WTC11 (cell line): ENCODE measurements around the gene GGACT. TPM values are rescaled to one million over a fixed set of nuclear protein-coding genes. Genes with fewer than 3 reads are reported as not detected.
A peak's percentile ranks its signal among the peaks of the same experiment; 100 is the strongest.

Experiments used
- ATAC-seq: fragments of 200-7000 bp; cut with Tn5 transposase; 2 replicates; pipeline ENCODE4 v1.10.0; 2021; ENCODE audit warnings: mild to moderate bottlenecking, moderate library complexity
- CTCF ChIA-PET: fragments of 300-600 bp; sonication (Branson Sonifier 250); formaldehyde crosslinking; loops from one replicate; lab custom pipeline; 2021; ENCODE audit warnings: antibody characterized with exemption; lab: Charles Lee
- POLR2A ChIA-PET: fragments of 350-600 bp; sonication (Branson Sonifier 250); formaldehyde crosslinking; loops from one replicate; lab custom pipeline; 2021; ENCODE audit warnings: antibody characterized with exemption; lab: Charles Lee
- DNase-seq: peaks from one replicate; pipeline ENCODE4 v3.0.0; 2021; ENCODE audit warnings: low spot score
- H3K27ac Mint-ChIP-seq: 2 replicates; pipeline ENCODE4 v1.8.0; 2021; ENCODE audit warnings: mixed read lengths
- H3K27me3 Mint-ChIP-seq: 2 replicates; pipeline ENCODE4 v1.8.0; 2021; ENCODE audit warnings: low read depth, mild to moderate bottlenecking, moderate library complexity, mixed read lengths
- H3K36me3 Mint-ChIP-seq: 2 replicates; pipeline ENCODE4 v1.8.0; 2021; ENCODE audit warnings: mixed read lengths
- H3K4me1 Mint-ChIP-seq: 2 replicates; pipeline ENCODE4 v1.8.0; 2022; ENCODE audit warnings: mixed read lengths
- H3K4me3 Mint-ChIP-seq: 2 replicates; pipeline ENCODE4 v1.8.0; 2021; ENCODE audit warnings: mild to moderate bottlenecking, moderate library complexity, mixed read lengths
- H3K9me3 Mint-ChIP-seq: 2 replicates; pipeline ENCODE4 v1.8.0; 2021; ENCODE audit warnings: mixed read lengths
- CREB1 ChIP-seq: sonication (generic); formaldehyde crosslinking; IDR thresholded peaks from 2 replicates; pipeline ENCODE4 v1.8.0; 2023; ENCODE audit warnings: mild to moderate bottlenecking, missing genetic modification reagents
- CREM ChIP-seq: sonication (generic); formaldehyde crosslinking; IDR thresholded peaks from 2 replicates; pipeline ENCODE4 v1.8.1; 2022; ENCODE audit warnings: mild to moderate bottlenecking, missing genetic modification reagents, moderate library complexity
- ELF4 ChIP-seq: sonication (generic); formaldehyde crosslinking; IDR thresholded peaks from 2 replicates; pipeline ENCODE4 v1.8.1; 2022; ENCODE audit warnings: low read depth, mild to moderate bottlenecking, moderate library complexity, missing genetic modification reagents
- EMX1 ChIP-seq: fragments of 250-450 bp; sonication (Bioruptor Pico); IDR thresholded peaks from 2 replicates; pipeline ENCODE4 v1.8.0; 2021; ENCODE audit warnings: mild to moderate bottlenecking
- ESRRA ChIP-seq: sonication (generic); formaldehyde crosslinking; IDR thresholded peaks from 2 replicates; pipeline ENCODE4 v1.8.1; 2022; ENCODE audit warnings: mild to moderate bottlenecking, missing genetic modification reagents, borderline replicate concordance
- FOXJ3 ChIP-seq: sonication (generic); formaldehyde crosslinking; IDR thresholded peaks from 2 replicates; pipeline ENCODE4 v1.9.0; 2021; ENCODE audit warnings: missing genetic modification reagents, mild to moderate bottlenecking, borderline replicate concordance
- GABPB1 ChIP-seq: sonication (generic); formaldehyde crosslinking; IDR thresholded peaks from 2 replicates; pipeline ENCODE4 v1.8.1; 2023; ENCODE audit warnings: mild to moderate bottlenecking, missing genetic modification reagents
- JUN ChIP-seq: sonication (generic); formaldehyde crosslinking; IDR thresholded peaks from 2 replicates; pipeline ENCODE4 v1.8.0; 2023; ENCODE audit warnings: mild to moderate bottlenecking, missing genetic modification reagents
- NFATC4 ChIP-seq: fragments of 250-450 bp; sonication (Bioruptor Pico); IDR thresholded peaks from 2 replicates; pipeline ENCODE4 v1.9.0; 2021; ENCODE audit warnings: mild to moderate bottlenecking
- NR3C1 ChIP-seq: sonication (generic); formaldehyde crosslinking; conservative IDR thresholded peaks from 2 replicates; pipeline ENCODE4 v1.8.1; 2023; ENCODE audit warnings: low read depth, mild to moderate bottlenecking, missing genetic modification reagents
- TCF7 ChIP-seq: sonication (generic); formaldehyde crosslinking; IDR thresholded peaks from 2 replicates; pipeline ENCODE4 v1.8.0; 2022; ENCODE audit warnings: mild to moderate bottlenecking, low read depth, missing genetic modification reagents, moderate library complexity
- ZBTB21 ChIP-seq: sonication (generic); formaldehyde crosslinking; IDR thresholded peaks from 2 replicates; pipeline ENCODE4 v1.8.1; 2023; ENCODE audit warnings: mild to moderate bottlenecking, missing genetic modification reagents, borderline replicate concordance
- ZNF121 ChIP-seq: sonication (generic); formaldehyde crosslinking; IDR thresholded peaks from 2 replicates; pipeline ENCODE4 v1.8.0; 2023; ENCODE audit warnings: missing genetic modification reagents
- ZNF138 ChIP-seq: sonication (generic); formaldehyde crosslinking; conservative IDR thresholded peaks from 2 replicates; pipeline ENCODE4 v1.8.1; 2022; ENCODE audit warnings: mild to moderate bottlenecking, moderate library complexity, missing genetic modification reagents
- ZNF423 ChIP-seq: fragments of 250-450 bp; sonication (Bioruptor Pico); IDR thresholded peaks from 2 replicates; pipeline ENCODE4 v2.1.2; 2022; ENCODE audit warnings: mild to moderate bottlenecking, moderate library complexity
- total RNA-seq: library from RNA; stranded (reverse); gene quantifications from 3 replicates; pipeline ENCODE4 v1.2.3, GENCODE V29; 2021
- TF ChIP-seq, protein P1 (sequence below): fragments of 250-450 bp; sonication (Bioruptor Pico); IDR thresholded peaks from 2 replicates; pipeline ENCODE4 v1.9.0; 2021; ENCODE audit warnings: moderate library complexity, mild to moderate bottlenecking, inconsistent platforms, borderline replicate concordance
- TF ChIP-seq, protein P2 (sequence below): sonication (generic); formaldehyde crosslinking; IDR thresholded peaks from 2 replicates; pipeline ENCODE4 v1.8.0; 2022; ENCODE audit warnings: mild to moderate bottlenecking, missing genetic modification reagents
- TF ChIP-seq, protein P3 (sequence below): sonication (generic); formaldehyde crosslinking; conservative IDR thresholded peaks from 2 replicates; pipeline ENCODE4 v1.8.1; 2023; ENCODE audit warnings: mild to moderate bottlenecking, low read depth, missing genetic modification reagents, moderate library complexity
- TF ChIP-seq, protein P4 (sequence below): sonication (generic); formaldehyde crosslinking; IDR thresholded peaks from 2 replicates; pipeline ENCODE4 v1.8.1; 2022; ENCODE audit warnings: low read depth, missing genetic modification reagents, borderline replicate concordance
- TF ChIP-seq, protein P5 (sequence below): sonication (generic); formaldehyde crosslinking; IDR thresholded peaks from 2 replicates; pipeline ENCODE4 v1.8.1; 2022; ENCODE audit warnings: mild to moderate bottlenecking, moderate library complexity, missing genetic modification reagents
- TF ChIP-seq, protein P6 (sequence below): sonication (generic); formaldehyde crosslinking; IDR thresholded peaks from 2 replicates; pipeline ENCODE4 v1.8.0; 2023; ENCODE audit warnings: missing genetic modification reagents, mild to moderate bottlenecking, borderline replicate concordance

GGACT gene
- total RNA-seq, 1 experiment from 2014 or later, result 2.4 TPM

DNA sequence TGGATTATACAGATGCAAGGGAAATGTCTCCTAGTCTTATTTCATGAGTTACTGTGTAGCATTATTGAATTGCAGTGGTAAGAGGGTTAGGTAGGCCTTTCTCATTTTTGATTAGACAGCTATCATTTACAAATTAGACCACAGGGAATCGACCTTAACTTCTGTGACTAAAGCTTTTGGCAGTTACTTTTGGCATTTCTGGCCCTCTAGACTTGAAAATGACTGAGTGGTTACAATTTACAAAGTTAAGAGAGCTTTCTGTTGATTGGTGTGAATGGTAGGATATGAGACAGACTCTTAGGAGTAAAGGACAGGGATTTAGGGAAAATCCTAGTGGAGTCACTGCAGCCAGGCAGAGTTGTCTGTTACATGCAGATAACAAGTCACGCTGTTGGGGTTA, 86.1 kb downstream of the GGACT start:
- no peak for ATAC-seq
- CTCF ChIA-PET, result no interaction called here
- TF ChIP-seq, protein P1, sequence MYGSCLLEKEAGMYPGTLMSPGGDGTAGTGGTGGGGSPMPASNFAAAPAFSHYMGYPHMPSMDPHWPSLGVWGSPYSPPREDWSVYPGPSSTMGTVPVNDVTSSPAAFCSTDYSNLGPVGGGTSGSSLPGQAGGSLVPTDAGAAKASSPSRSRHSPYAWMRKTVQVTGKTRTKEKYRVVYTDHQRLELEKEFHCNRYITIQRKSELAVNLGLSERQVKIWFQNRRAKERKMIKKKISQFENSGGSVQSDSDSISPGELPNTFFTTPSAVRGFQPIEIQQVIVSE, result no peak
- TF ChIP-seq, protein P2, sequence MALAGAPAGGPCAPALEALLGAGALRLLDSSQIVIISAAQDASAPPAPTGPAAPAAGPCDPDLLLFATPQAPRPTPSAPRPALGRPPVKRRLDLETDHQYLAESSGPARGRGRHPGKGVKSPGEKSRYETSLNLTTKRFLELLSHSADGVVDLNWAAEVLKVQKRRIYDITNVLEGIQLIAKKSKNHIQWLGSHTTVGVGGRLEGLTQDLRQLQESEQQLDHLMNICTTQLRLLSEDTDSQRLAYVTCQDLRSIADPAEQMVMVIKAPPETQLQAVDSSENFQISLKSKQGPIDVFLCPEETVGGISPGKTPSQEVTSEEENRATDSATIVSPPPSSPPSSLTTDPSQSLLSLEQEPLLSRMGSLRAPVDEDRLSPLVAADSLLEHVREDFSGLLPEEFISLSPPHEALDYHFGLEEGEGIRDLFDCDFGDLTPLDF (CRISPR knock-in tag), result no peak
- TF ChIP-seq ESRRA (CRISPR knock-in tag) (no peak), ZNF138 (CRISPR knock-in tag) (no peak), FOXJ3 (CRISPR knock-in tag) (no peak), ZNF423 (CRISPR knock-in tag) (no peak), TCF7 (CRISPR knock-in tag) (no peak), CREB1 (CRISPR knock-in tag) (no peak), CREM (CRISPR knock-in tag) (no peak), ELF4 (CRISPR knock-in tag) (no peak), JUN (no peak)
- TF ChIP-seq, protein P3, sequence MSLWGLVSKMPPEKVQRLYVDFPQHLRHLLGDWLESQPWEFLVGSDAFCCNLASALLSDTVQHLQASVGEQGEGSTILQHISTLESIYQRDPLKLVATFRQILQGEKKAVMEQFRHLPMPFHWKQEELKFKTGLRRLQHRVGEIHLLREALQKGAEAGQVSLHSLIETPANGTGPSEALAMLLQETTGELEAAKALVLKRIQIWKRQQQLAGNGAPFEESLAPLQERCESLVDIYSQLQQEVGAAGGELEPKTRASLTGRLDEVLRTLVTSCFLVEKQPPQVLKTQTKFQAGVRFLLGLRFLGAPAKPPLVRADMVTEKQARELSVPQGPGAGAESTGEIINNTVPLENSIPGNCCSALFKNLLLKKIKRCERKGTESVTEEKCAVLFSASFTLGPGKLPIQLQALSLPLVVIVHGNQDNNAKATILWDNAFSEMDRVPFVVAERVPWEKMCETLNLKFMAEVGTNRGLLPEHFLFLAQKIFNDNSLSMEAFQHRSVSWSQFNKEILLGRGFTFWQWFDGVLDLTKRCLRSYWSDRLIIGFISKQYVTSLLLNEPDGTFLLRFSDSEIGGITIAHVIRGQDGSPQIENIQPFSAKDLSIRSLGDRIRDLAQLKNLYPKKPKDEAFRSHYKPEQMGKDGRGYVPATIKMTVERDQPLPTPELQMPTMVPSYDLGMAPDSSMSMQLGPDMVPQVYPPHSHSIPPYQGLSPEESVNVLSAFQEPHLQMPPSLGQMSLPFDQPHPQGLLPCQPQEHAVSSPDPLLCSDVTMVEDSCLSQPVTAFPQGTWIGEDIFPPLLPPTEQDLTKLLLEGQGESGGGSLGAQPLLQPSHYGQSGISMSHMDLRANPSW, result no peak
- TF ChIP-seq, protein P4, sequence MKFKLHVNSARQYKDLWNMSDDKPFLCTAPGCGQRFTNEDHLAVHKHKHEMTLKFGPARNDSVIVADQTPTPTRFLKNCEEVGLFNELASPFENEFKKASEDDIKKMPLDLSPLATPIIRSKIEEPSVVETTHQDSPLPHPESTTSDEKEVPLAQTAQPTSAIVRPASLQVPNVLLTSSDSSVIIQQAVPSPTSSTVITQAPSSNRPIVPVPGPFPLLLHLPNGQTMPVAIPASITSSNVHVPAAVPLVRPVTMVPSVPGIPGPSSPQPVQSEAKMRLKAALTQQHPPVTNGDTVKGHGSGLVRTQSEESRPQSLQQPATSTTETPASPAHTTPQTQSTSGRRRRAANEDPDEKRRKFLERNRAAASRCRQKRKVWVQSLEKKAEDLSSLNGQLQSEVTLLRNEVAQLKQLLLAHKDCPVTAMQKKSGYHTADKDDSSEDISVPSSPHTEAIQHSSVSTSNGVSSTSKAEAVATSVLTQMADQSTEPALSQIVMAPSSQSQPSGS, result no peak
- TF ChIP-seq, protein P5, sequence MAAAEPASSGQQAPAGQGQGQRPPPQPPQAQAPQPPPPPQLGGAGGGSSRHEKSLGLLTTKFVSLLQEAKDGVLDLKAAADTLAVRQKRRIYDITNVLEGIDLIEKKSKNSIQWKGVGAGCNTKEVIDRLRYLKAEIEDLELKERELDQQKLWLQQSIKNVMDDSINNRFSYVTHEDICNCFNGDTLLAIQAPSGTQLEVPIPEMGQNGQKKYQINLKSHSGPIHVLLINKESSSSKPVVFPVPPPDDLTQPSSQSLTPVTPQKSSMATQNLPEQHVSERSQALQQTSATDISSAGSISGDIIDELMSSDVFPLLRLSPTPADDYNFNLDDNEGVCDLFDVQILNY (CRISPR knock-in tag), result no peak
- peaks cover 48% of the 10 kb centered on the region for H3K4me1 Mint-ChIP-seq
- no peak for DNase-seq
- no peaks in the 10 kb centered on the region for H3K9me3 Mint-ChIP-seq
- H3K27me3 Mint-ChIP-seq, result no peaks in the 10 kb centered on the region
- peak overlapping the region; percentile 78 for H3K27ac Mint-ChIP-seq
- H3K4me3 Mint-ChIP-seq, result no peak overlapping the region
- POLR2A ChIA-PET, result no interaction called here
- no peaks in the 10 kb centered on the region for H3K36me3 Mint-ChIP-seq

DNA sequence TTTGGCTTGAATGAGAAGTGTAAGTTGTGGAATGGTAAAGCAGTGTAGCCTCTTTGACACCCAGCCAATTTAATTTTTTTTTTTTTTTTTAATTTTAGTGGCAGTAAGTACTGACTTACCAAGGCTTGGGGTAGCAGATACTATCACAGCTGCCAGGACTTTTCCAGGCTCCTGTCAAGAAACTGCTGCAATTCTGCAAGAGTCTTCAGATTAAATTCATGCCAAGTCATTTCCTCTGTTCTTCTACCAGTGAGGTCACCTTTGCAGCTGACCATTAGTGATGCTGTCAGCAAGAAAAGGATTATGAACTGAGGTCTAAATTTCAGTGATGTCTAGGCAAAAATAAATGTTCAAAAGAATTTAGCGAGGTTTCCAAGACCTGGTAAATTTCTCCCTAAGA, 91.2 kb downstream of the GGACT start:
- ATAC-seq (no peak), DNase-seq (no peak)
- CTCF ChIA-PET, result no interaction called here
- Mint-ChIP-seq H3K27me3 (no peaks in the 10 kb centered on the region), H3K27ac (no peak overlapping the region), H3K4me1 (peaks cover 40% of the 10 kb centered on the region), H3K36me3 (peaks cover 9% of the 10 kb centered on the region; the same call in 1 of the 2 replicates), H3K4me3 (no peak overlapping the region), H3K9me3 (0 out of 2 replicates have a peak, but pooled peaks cover 8% of the 10 kb centered on the region)
- no peak for TF ChIP-seq GABPB1 (CRISPR knock-in tag)
- TF ChIP-seq ZNF121 (CRISPR knock-in tag), result no peak
- no peak for TF ChIP-seq ZBTB21 (CRISPR knock-in tag)
- TF ChIP-seq NR3C1 (CRISPR knock-in tag), result no peak
- no peak for TF ChIP-seq NFATC4
- no peak for TF ChIP-seq EMX1 (CRISPR knock-in tag)
- TF ChIP-seq, protein P6, sequence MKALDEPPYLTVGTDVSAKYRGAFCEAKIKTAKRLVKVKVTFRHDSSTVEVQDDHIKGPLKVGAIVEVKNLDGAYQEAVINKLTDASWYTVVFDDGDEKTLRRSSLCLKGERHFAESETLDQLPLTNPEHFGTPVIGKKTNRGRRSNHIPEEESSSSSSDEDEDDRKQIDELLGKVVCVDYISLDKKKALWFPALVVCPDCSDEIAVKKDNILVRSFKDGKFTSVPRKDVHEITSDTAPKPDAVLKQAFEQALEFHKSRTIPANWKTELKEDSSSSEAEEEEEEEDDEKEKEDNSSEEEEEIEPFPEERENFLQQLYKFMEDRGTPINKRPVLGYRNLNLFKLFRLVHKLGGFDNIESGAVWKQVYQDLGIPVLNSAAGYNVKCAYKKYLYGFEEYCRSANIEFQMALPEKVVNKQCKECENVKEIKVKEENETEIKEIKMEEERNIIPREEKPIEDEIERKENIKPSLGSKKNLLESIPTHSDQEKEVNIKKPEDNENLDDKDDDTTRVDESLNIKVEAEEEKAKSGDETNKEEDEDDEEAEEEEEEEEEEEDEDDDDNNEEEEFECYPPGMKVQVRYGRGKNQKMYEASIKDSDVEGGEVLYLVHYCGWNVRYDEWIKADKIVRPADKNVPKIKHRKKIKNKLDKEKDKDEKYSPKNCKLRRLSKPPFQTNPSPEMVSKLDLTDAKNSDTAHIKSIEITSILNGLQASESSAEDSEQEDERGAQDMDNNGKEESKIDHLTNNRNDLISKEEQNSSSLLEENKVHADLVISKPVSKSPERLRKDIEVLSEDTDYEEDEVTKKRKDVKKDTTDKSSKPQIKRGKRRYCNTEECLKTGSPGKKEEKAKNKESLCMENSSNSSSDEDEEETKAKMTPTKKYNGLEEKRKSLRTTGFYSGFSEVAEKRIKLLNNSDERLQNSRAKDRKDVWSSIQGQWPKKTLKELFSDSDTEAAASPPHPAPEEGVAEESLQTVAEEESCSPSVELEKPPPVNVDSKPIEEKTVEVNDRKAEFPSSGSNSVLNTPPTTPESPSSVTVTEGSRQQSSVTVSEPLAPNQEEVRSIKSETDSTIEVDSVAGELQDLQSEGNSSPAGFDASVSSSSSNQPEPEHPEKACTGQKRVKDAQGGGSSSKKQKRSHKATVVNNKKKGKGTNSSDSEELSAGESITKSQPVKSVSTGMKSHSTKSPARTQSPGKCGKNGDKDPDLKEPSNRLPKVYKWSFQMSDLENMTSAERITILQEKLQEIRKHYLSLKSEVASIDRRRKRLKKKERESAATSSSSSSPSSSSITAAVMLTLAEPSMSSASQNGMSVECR, result no peak
- POLR2A ChIA-PET, result no interaction called here
